GM20431 (cell line): ENCODE measurements around the gene TOMM20.

ENCODE experiments used
- in situ Hi-C: fragments of 300-500 bp; cut with MseI, MboI; formaldehyde crosslinking; loops from one replicate; pipeline ENCODE4 v1.15.0; 2020; ENCODE audit warnings: low sequenced_read_pairs; ENCODE audit not compliant: unreplicated experiment

The TOMM20 gene

GRCh38 chr1:235136111-235136510 is 7.5 kb upstream of the TOMM20 start:
- in situ Hi-C loops = no loop called here

- in situ Hi-C loops = no loop called here
These were observed 5.5 kb upstream of the TOMM20 start for GRCh38 chr1:235134171-235134570.

GRCh38 chr1:235133086-235133485 is 4.4 kb upstream of the TOMM20 start:
- in situ Hi-C loops = no loop called here

- in situ Hi-C loops = no loop called here
These were observed 3.3 kb upstream of the TOMM20 start for GRCh38 chr1:235131961-235132360.

- in situ Hi-C loops = no loop called here
These were observed 2.2 kb upstream of the TOMM20 start for GRCh38 chr1:235130766-235131270.

- in situ Hi-C loops = no loop called here
These were observed 1.3 kb upstream of the TOMM20 start for GRCh38 chr1:235129774-235130570.

GRCh38 chr1:235127732-235128455 is 743 bp downstream of the TOMM20 start:
- in situ Hi-C loops = no loop called here

- in situ Hi-C loops = no loop called here
These were observed 1.4 kb downstream of the TOMM20 start for GRCh38 chr1:235127203-235127602.

- in situ Hi-C loops = loop anchor here (25.0 kb wide), 1 partner anchor 288 kb away; no protein-coding TSS in a partner anchor
These were observed 4.0 kb downstream of the TOMM20 start for GRCh38 chr1:235124665-235125064.

GRCh38 chr1:235124111-235124510 is 4.5 kb downstream of the TOMM20 start:
- in situ Hi-C loops = loop anchor here (25.0 kb wide), 1 partner anchor 288 kb away; no protein-coding TSS in a partner anchor

GRCh38 chr1:235122348-235122747 is 6.3 kb downstream of the TOMM20 start:
- in situ Hi-C loops = loop anchor here (25.0 kb wide), 1 partner anchor 290 kb away; no protein-coding TSS in a partner anchor

GRCh38 chr1:235113183-235113917 is 15.3 kb downstream of the TOMM20 start:
- in situ Hi-C loops = loop anchor here (25.0 kb wide), 1 partner anchor 299 kb away; no protein-coding TSS in a partner anchor

GRCh38 chr1:235112297-235113182 is 16.1 kb downstream of the TOMM20 start:
- in situ Hi-C loops = loop anchor here (25.0 kb wide), 1 partner anchor 300 kb away; no protein-coding TSS in a partner anchor

- in situ Hi-C loops = loop anchor here (25.0 kb wide), 1 partner anchor 301 kb away; no protein-coding TSS in a partner anchor
These were observed 17.5 kb downstream of the TOMM20 start for GRCh38 chr1:235111107-235111506.

GRCh38 chr1:235108876-235109275 is 19.8 kb downstream of the TOMM20 start:
- in situ Hi-C loops = loop anchor here (25.0 kb wide), 1 partner anchor 303 kb away; no protein-coding TSS in a partner anchor

- in situ Hi-C loops = loop anchor here (25.0 kb wide), 1 partner anchor 304 kb away; no protein-coding TSS in a partner anchor
These were observed 20.4 kb downstream of the TOMM20 start for GRCh38 chr1:235108185-235108593.

GRCh38 chr1:235107368-235108184 is 21.1 kb downstream of the TOMM20 start:
- in situ Hi-C loops = loop anchor here (25.0 kb wide), 1 partner anchor 305 kb away; no protein-coding TSS in a partner anchor

- in situ Hi-C loops = loop anchor here (25.0 kb wide), 1 partner anchor 306 kb away; no protein-coding TSS in a partner anchor
These were observed 22.2 kb downstream of the TOMM20 start for GRCh38 chr1:235106457-235106856.
